Vagina (tissue), 2 donors: Measurements from ENCODE around the gene GATAD2A. TPM values are rescaled to one million over a fixed set of nuclear protein-coding genes. Genes with fewer than 3 reads are reported as not detected.

ENCODE experiments used
- DNase-seq, 2 donors: peaks; one replicate each; pipeline ENCODE4 v3.0.0-alpha.2; 2017; ENCODE audit errors: extremely low spot score in 2 of 2
- H3K27ac ChIP-seq: fragments of 200-600 bp; sonication (generic); one replicate; pipeline ENCODE4 v1.5.1; 2019
- H3K27me3 ChIP-seq: fragments of 200-600 bp; sonication (generic); one replicate; pipeline ENCODE4 v1.5.1; 2019
- H3K36me3 ChIP-seq, 2 donors: fragments of 200-600 bp; sonication (generic); one replicate each; pipeline ENCODE4 v1.5.1; 2017 to 2019
- H3K4me1 ChIP-seq: fragments of 200-600 bp; sonication (generic); one replicate; pipeline ENCODE4 v1.5.1; 2019
- H3K4me3 ChIP-seq, 2 donors: fragments of 200-600 bp; sonication (generic); 1 replicate in 1 of 2; 2 replicates in 1 of 2; pipeline ENCODE4 v1.5.1; 2016 to 2019
- H3K9me3 ChIP-seq: fragments of 200-600 bp; sonication (generic); one replicate; pipeline ENCODE4 v1.5.1; 2019
- CTCF ChIP-seq, 3 experiments: fragments of 450-650 bp in 2 of 3; fragments of 200-600 bp in 1 of 3; sonication (generic) in 1 of 3; IDR thresholded peaks; one replicate each; pipeline ENCODE4 v1.5.1; 2017 to 2019; ENCODE audit warnings: antibody characterized with exemption in 3 of 3, mild to moderate bottlenecking in 2 of 3, moderate library complexity in 2 of 3
- POLR2A ChIP-seq, 2 donors: fragments of 450-650 bp; IDR thresholded peaks; one replicate each; pipeline ENCODE4 v1.6.1; 2017; ENCODE audit warnings: antibody characterized with exemption in 2 of 2, mild to moderate bottlenecking in 2 of 2, moderate library complexity in 2 of 2
- POLR2AphosphoS5 ChIP-seq, 2 donors: sonication (generic); formaldehyde crosslinking; IDR thresholded peaks; one replicate each; pipeline ENCODE4 v1.9.0; 2017; ENCODE audit warnings: antibody characterized with exemption in 2 of 2, mild to moderate bottlenecking in 2 of 2, low read depth in 1 of 2; ENCODE audit not compliant: insufficient read depth in 1 of 2
- intact Hi-C: fragments of 100-400 bp; cut with DNase I; formaldehyde crosslinking; loops from one replicate; pipeline ENCODE4 v1.15.1; 2023
- total RNA-seq: library from RNA; depleted of rRNA; stranded (reverse); fragments of >200 nt; gene quantifications from one replicate; pipeline ENCODE4 v1.2.3, GENCODE V29; 2016

GATAD2A gene
- total RNA-seq, 1 donor from 2014 or later, result 49.6 TPM

GRCh38 chr19:19477705-19478383, 72.4 kb downstream of the GATAD2A start:
- no peak overlapping the region for H3K27ac ChIP-seq

GRCh38 chr19:19480688-19481087, 75.2 kb downstream of the GATAD2A start:
- Histone ChIP-seq H3K4me1 (peaks cover 29% of the 10 kb centered on the region), H3K36me3 (peaks cover 0 to 7% of the 10 kb centered on the region in 2 donors), H3K27me3 (no peaks in the 10 kb centered on the region), H3K9me3 (no peaks in the 10 kb centered on the region), H3K27ac (no peak overlapping the region), H3K4me3 (no peak overlapping the region)
- DNase-seq, result no peak
- TF ChIP-seq POLR2AphosphoS5 (IDR thresholded peaks at IDR 0.05; ENCODE audit: insufficient read depth in 1 of 2, low read depth in 1 of 2), result no peak
- TF ChIP-seq POLR2A (IDR thresholded peaks at IDR 0.05), result no peak
- no peak for TF ChIP-seq CTCF (IDR thresholded peaks at IDR 0.05)
- intact Hi-C loops, result loop anchor here (10.0 kb wide), 1 partner anchor 76 kb away; the partner anchor contains the start of gene GATAD2A

More at GRCh38 chr19:19477705-19478383, 72.4 kb downstream of the GATAD2A start:
- Histone ChIP-seq H3K36me3 (peaks cover 0 to 7% of the 10 kb centered on the region in 2 donors), H3K4me3 (no peak overlapping the region), H3K27me3 (no peaks in the 10 kb centered on the region), H3K9me3 (no peaks in the 10 kb centered on the region), H3K4me1 (peaks cover 41% of the 10 kb centered on the region)
- intact Hi-C loops, result no loop called here
- TF ChIP-seq POLR2AphosphoS5 (IDR thresholded peaks at IDR 0.05; ENCODE audit: insufficient read depth in 1 of 2, low read depth in 1 of 2) (no peak), POLR2A (IDR thresholded peaks at IDR 0.05) (no peak), CTCF (IDR thresholded peaks at IDR 0.05) (no peak)
- no peak for DNase-seq

- H3K36me3 ChIP-seq, result peaks cover 0 to 7% of the 10 kb centered on the region in 2 donors
- no peak overlapping the region for H3K27ac ChIP-seq
- no peaks in the 10 kb centered on the region for H3K27me3 ChIP-seq
- no peak overlapping the region for H3K4me3 ChIP-seq
- peaks cover 37% of the 10 kb centered on the region for H3K4me1 ChIP-seq
- DNase-seq, result no peak
- H3K9me3 ChIP-seq, result no peaks in the 10 kb centered on the region
- TF ChIP-seq CTCF (IDR thresholded peaks at IDR 0.05) (no peak), POLR2AphosphoS5 (IDR thresholded peaks at IDR 0.05; ENCODE audit: insufficient read depth in 1 of 2, low read depth in 1 of 2) (no peak), POLR2A (IDR thresholded peaks at IDR 0.05) (no peak)
- intact Hi-C loops, result loop anchor here (10.0 kb wide), 1 partner anchor 78 kb away; the partner anchor contains the start of gene GATAD2A
Measured at GRCh38 chr19:19482809-19483596, 77.5 kb downstream of the GATAD2A start.

- intact Hi-C loops, result loop anchor here (10.0 kb wide), 1 partner anchor 81 kb away; the partner anchor contains the start of gene GATAD2A
- Histone ChIP-seq H3K36me3 (peaks cover 0 to 7% of the 10 kb centered on the region in 2 donors), H3K9me3 (no peaks in the 10 kb centered on the region), H3K27me3 (no peaks in the 10 kb centered on the region), H3K4me1 (peaks cover 61% of the 10 kb centered on the region), H3K4me3 (no peak overlapping the region), H3K27ac (no peak overlapping the region)
- DNase-seq, result no peak
- no peak for TF ChIP-seq POLR2AphosphoS5 (IDR thresholded peaks at IDR 0.05; ENCODE audit: insufficient read depth in 1 of 2, low read depth in 1 of 2)
- TF ChIP-seq POLR2A (IDR thresholded peaks at IDR 0.05), result no peak
- no peak for TF ChIP-seq CTCF (IDR thresholded peaks at IDR 0.05)
Measured at GRCh38 chr19:19485161-19485997, 79.9 kb downstream of the GATAD2A start.
